ENCODE measurements around the gene ZFAND6.
A peak's percentile ranks its signal among the peaks of the same experiment; 100 is the strongest.
"Not testable (repeated sequence)": the region's sequence is repeated elsewhere in the genome, so short reads cannot be mapped to it uniquely, and the experiment has no call there.

ZFAND6 gene

DNA sequence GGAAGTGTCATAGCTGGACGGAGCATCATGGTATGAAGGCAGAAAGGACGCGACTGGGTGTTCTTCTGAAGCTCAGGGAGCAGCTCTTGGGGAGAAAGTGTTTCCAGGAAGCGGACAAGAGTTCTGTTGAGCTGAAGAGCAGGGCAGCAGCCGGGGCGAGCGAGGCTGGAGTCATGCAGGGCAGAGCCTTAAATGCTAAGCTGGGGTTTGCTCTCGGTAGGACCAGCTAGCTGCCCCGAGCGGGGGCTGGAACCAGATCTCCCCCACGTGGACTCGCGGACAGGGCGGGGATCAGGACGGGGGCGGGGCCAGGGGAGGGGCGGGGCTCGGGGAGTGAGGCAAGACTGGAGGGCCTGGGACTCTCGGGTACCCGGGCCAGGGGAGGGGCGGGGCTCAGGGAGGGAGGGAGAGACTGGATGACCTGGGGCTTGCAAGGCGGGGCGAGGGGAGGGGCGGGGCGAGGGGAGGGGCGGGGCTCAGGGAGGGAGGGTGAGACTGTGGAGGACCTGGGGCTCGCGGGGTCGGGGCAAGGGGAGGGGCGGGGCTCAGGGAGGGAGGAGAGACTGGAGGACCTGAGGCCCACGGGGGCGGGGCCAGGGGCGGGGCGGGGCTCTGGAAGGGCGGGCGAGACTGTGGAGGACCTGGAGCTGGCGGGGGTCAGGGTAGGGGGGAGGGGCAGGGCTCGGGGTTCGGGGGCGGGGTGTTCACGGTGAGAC is 92.9 kb downstream of the ZFAND6 start:
- peak; percentile 80 for DNase-seq

- DNase-seq = peak; percentile 50
Measured at GRCh38 chr15:80152896-80153876, 93.7 kb downstream of the ZFAND6 start, which contains the start of gene FAH. Gene FAH (plus strand): TSS chr15:80152999. CDS start chr15:80153055, 56 bp downstream.

DNA sequence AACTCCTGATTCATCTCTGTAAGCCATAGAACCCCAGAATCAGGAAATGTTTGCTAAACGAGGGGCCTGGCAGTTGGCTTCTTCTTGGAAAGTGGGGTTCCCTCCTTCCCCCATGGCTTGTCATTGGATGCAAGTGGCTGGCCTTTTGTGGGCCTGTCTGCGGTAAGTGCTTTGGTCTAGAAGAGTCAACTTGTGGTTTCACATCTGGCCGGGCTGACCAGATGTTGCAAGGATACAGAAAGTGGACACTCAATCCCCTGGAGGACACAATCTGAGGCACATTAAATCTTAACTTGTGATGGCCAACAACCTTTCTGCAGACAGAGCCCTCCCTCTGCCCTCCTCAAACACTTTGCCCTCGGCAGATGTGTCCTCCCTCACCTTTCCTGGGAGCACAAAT is 94.4 kb downstream of the ZFAND6 start:
- DNase-seq = no peak

DNA sequence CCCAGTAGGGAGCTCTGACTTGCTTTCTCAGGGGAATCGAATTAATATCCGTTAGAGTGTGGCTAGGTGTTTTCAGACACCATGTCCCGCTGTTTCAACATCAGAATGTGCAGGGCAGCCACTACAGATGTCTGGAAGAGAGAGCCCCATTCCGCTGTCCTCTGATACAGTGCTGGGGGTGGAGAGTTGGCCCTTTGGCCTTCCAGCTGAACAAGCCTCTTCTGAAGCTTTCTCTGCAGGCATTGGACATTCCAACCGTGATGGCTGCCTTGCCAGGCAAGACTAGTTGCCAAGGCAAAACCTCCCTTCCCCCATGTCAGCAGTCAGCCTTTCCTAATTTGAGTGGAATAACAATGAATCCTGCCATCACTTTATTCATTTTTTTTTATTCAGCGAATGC is 94.9 kb downstream of the ZFAND6 start:
- DNase-seq = no peak

DNA sequence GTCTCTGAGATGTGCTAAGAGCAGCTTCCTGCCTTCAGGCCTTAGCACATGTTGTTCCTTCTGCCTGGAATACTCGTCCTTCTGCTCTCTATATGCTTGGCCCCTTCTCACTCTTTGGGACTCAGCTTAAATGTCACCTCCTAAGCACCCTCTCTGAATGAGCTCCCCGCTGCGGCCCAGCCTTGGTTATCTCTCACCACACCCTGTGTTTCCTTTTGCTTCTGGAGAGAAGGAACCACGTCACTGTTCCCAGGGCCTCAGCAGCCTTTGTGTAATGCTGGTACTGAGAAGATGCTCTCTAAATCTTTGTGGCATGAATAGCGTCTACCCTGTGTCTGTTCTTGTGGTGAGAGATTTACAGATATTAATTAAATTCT is 95.5 kb downstream of the ZFAND6 start:
- DNase-seq = no peak

DNA sequence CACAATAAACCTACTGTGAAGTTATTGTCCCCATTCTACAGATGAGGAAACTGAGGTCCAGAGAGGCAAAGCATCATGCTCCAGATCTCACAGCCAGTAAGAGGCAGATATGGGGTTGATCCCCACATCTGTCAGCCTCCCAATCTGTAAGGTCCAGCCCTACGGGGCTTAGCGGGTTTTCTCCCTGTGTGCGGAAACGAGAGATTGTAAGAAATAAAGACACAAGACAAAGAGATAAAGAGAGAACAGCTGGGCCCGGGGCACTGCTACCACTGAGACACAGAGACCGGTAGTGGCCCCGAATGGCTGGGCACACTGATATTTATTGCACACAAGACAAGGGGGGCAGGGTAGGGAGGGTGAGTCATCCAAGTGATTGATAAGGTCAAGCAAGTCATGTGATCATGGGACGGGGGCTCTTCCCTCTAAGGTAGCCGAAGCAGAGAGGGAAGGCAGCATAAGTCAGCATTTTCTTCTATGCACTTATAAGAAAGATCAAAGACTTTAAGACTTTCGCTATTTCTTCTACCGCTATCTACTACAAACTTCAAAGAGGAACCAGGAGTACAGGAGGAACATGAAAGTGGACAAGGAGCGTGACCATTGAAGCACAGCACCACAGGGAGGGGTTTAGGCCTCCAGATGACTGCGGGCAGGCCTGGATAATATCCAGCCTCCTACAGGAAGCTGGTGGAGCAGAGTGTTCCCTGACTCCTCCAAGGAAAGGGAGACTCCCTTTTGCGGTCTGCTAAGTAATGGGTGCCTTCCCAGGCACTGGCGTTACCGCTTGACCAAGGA is 96.1 kb downstream of the ZFAND6 start:
- not testable (repeated sequence) for DNase-seq

GRCh38 chr15:80156176-80156720 is 96.8 kb downstream of the ZFAND6 start:
- no peak for DNase-seq

DNA sequence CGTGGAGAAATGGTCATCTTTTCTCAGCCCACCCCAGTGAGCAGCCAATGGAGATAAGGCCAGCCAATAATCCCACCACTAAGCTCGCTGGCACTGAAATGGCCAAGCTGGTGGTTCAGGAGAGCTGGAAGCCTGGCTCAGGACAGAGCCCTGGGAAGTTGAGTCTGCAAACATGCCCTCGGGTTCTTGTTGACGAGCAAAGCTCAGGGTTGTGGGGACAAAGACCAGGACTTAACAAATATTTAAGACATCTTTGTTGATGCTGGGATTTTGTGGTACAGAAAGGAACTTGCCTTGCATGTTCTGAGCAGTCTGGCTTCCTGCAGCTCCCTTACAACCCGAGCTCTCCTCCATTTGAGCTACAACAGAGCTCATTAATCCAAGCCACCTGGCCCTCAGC is 97.7 kb downstream of the ZFAND6 start:
- no peak for DNase-seq

DNA sequence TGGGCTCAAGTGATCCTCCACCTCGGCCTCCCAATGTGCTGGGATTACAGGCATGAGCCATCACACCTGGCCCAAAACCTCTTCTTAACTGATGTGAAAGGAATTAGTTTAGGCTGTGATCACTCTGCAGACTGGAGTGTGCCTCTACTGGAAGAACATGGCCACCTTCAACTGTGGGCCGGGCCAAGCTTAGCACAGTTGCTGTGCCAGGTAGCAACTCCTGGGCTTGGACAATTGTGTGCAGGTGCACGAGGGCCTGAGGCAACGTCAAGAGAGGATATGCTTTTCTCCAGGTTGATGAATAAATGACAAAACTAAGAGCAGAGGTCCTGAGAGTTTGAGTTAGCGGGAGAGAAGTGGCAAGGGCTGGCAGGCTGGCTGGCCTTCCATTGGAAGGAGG is 99.8 kb downstream of the ZFAND6 start:
- no peak for DNase-seq

DNA sequence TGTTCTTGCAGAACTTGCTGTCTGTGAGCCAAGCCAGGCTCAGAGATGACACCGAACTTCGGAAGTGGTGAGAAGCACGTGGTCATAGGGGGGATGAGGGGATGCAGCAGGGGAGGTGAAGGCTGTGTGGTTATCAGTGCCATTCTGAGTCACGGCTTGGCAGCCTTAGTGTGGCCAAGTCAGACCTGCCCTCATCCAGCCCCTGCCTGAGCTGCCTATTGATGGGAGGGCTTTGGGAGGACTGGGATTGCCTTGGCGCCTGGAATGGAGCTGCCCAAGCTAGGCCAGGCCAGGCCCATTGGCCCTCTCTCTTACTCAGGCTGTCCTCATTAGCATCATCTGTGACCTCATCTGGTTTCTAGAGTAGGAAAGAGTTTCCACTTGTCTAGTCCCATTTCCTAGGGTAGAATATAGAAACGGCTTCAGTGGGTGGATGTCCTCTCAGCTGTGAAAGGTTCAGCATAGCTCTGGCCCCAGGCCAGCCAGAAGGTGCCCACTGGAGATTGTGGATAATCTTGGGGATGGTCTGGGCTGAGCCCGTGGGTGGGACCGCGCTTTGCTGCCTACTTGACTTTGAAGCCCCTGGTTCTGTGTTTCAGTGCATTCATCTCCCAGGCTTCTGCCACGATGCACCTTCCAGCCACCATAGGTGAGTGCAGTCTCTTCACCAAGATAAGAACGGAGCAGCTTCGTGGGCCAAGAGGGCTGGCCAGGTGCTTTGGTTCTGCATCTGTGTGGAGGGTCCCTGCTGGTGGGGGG is 100.5 kb downstream of the ZFAND6 start:
- no peak for DNase-seq

DNA sequence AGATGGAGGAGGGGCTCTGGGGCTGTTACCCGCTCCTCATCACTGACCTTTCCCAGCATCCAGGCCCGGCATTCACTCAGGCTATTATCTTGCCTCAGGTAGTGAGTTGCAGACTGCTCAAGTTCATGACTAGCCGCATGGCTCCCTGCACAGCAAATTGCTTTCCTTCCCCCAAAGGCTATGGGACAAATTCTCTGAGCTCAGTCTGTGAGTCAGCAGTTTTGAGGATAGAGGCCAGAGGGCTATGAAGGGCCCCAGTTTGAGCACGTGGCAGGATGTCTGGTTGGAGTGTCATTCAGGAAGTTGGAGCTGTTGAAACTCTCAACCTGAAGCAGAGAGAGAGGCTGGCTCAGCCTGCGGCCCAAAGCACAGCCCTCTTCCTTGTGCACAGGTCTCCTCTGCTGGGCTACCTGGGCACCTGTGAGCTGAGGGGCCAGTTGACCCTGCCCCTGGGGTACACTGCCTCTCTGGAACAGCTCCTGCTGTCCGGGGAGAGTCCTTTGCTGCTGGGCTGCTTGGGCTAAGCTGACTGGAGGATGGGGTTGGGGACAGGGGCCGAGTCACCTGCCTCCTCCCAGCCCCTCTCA is 101.2 kb downstream of the ZFAND6 start:
- no peak for DNase-seq

- DNase-seq = no peak
Measured at GRCh38 chr15:80161468-80162016, 102.1 kb downstream of the ZFAND6 start.

DNA sequence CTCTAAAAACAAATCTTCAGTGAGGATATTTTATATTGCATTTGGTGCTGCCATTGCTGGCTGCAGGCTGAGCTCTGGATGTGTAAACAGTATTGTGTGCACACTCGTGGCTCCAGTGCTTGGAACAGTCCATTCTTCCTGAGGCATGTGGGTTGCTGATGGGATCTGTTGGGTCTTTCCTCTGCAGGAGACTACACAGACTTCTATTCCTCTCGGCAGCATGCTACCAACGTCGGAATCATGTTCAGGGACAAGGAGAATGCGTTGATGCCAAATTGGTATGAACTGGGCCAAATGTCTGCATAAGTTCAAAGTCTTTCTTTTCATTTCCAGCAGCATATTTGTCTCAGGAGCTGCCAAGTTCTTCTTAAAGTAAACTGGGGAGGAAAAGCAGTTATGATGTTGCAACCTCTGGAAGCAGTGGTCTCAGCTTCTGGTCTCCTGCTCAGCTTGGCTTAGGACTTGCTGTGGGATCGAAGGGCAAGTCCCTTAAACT is 102.6 kb downstream of the ZFAND6 start:
- DNase-seq = no peak

DNA sequence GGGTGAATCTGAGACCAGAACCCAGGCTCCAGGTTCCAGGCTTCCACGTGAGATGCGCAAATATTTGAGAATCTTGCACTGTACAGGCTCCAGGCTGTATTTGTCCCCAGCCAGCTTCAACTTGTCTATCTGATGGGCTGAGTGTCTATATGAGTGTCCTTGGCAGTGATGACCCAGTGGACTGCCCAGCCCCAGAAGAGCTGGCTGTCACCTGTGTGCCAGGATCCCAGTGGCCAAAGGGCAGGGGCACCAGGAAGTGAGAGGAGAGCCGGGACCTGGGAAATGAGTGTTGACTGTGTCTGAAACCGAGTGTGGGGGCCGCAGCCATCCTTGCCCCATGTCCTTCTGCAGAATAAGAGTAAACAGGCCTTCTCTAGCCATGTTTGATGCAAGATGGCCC is 103.7 kb downstream of the ZFAND6 start:
- DNase-seq = no peak

DNA sequence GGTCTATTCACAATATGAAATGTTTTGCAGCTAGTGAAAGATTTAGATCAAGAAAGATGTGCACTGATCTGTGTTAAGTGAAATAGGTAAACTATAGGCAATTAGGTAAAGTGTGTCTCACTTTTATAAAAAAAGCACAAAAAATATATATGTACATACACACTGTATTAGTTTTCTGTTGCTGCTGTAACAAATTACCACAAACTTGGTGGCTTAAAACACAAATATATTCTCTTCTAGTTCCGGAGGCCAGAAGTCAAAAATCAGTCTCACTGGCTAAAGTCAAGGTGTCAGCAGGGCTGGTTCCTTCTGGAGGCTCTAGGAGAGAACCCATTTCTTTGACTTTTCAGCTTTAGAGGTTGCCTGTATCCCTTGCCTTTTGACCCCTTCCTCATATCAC is 104.4 kb downstream of the ZFAND6 start:
- no peak for DNase-seq

- DNase-seq = no peak
Measured at GRCh38 chr15:80167936-80168335, 108.5 kb downstream of the ZFAND6 start.

DNA sequence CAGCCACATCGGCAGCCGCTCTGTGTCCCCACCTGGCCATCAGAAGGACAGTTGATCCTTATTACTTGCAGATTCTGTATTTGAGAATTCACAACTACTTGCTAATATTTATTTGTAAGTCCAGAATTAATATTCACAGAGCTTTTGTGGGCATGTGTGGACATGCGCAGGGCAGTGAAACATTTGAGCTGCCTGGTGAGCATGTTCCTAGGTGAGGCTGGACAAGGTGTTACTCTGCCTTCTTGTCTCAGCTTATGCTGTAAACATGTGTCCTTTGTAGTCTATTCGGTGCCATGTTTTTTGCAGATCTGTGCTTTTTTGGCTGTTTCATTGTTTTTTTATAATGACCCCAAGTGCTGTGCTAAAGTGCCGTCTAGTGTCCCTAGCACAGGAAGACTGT is 108.9 kb downstream of the ZFAND6 start:
- no peak for DNase-seq

DNA sequence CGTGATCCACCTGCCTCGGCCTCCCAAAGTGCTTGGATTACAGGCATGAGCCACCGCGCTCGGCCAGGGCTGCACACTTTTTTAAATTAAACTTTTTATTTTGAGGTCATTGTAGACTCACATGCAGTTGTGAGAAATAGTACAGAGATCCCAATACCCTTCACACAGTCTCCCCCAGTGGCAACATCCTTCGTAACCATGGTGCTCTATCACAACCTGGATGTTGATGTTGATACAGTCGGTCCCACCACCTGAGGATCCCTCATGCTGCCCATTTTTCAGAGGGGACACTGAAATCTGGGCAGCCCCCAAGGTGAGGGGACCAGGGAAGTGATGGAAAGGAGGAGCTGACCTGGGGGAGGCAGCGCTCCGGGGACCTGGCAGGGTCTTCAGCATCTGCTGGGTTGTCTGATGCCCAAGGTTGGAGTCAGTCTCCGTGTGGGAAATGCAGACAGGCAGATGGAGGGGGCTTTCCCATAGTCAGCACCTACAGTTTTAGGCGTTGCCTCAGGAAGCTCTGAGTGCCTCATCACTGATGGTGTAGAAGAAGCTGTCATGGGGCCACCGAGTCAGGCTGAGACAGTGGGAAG is 110.4 kb downstream of the ZFAND6 start:
- no peak for DNase-seq

DNA sequence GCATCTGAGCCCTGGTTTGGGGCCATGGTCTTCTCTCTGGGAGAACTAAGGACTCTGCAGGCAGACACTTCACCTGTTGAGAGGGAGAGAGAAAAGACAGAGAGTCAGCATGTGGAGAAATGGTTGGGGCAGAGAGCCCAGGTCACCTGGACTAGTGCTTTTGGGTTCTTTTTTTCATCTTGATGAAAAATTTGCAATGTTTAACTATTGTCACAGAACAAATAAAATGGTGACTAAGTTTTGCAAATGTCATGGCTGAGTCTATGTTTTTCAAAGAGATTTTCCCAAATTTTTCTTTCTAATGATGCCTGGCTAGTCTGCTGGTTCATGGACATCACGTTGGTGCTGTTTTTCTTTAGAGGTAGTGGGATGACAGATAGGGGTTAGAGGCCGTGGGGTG is 111.1 kb downstream of the ZFAND6 start:
- DNase-seq = no peak

DNA sequence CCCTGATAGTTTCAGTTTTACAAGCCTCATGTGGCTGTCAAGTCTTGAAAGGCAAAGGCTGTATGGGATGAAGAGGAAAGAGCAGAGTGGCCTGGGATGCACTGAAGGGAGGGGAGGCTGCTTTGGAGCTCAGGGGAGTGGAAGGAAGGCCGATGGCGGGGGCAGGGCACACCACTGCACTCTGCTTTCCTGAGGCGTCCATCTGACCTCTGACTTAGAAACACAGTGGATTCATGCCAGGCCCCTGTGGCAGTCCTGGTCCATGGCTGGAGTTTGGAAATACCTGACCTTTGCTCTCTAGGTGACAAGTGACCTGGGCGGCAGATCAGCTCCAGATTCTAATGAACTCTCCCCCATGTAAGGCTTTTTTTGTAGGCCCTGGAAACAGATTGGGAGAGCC is 112.3 kb downstream of the ZFAND6 start:
- no peak for DNase-seq

DNA sequence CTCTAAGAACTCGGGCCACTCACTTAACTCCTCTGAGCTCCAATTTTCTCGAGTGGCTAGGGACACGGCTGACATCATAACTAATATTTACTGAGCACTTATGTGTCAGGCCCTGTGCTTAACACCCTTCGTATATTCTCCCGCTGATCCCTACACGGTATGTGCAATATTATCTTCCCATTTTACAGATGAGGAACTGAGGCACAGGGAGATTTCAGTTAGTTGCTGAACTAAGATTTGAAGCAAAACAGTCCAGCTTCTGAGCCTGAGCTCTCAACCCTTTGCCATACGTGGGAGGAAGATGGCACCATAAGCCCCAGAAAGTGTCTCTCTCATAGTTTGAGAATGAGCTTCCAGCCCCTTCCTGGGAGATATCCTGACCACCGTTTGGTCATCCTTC is 112.9 kb downstream of the ZFAND6 start:
- no peak for DNase-seq

Data from activated CD4-positive, CD25-positive, alpha-beta regulatory T cell treated with anti-CD3 and anti-CD28 coated beads, Interleukin-2, amount 50 U/mL, for 72 hours (primary cell).